ENCODE measurements around the gene SLC45A1. TPM values are rescaled to one million over a fixed set of nuclear protein-coding genes. Genes with fewer than 3 reads are reported as not detected.
A peak's percentile ranks its signal among the peaks of the same experiment; 100 is the strongest.

The SLC45A1 gene
- total and polyA plus RNA-seq, 11 donors: 0.61 to 6.2 (median 1.6) TPM

DNA sequence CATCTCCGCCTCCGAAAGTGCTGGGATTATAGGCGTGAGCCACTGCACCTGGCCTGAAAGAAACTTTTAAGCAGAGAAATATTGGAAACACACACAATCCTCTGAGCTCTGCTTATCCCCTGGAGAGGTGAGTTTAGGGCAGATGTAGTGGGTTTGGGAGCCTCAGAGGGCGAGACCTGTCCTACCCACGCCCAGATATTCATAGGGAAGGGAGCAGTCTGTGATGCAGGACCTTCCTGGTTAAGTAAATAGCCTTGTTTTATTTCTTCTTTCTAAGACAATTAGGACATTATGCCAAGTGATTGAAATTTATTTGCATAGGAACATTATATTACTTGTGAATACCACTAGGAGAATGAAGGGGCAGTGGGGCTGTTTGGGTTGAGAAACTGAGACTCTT lies 18.0 kb upstream of the SLC45A1 start:
- no peak for TF ChIP-seq POLR2A (IDR thresholded peaks at IDR 0.05)
- TF ChIP-seq CTCF (IDR thresholded peaks at IDR 0.05): no peak
- no peak for DNase-seq
- Histone ChIP-seq H3K36me3 (no peaks in the 10 kb centered on the region), H3K4me1 (peaks cover 0 to 7% (median 1%) of the 10 kb centered on the region in 12 donors), H3K27me3 (no peaks in the 10 kb centered on the region), H3K4me3 (no peak overlapping the region), H3K27ac (no peak overlapping the region), H3K9me3 (no peaks in the 10 kb centered on the region)
- WGBS, 4 donors: 88 to 100% (median 98%) methylated on average over 5 of the region's 5 CpGs
- ATAC-seq: no peak
- intact Hi-C loops (cut with DNase I): no loop called here

DNA sequence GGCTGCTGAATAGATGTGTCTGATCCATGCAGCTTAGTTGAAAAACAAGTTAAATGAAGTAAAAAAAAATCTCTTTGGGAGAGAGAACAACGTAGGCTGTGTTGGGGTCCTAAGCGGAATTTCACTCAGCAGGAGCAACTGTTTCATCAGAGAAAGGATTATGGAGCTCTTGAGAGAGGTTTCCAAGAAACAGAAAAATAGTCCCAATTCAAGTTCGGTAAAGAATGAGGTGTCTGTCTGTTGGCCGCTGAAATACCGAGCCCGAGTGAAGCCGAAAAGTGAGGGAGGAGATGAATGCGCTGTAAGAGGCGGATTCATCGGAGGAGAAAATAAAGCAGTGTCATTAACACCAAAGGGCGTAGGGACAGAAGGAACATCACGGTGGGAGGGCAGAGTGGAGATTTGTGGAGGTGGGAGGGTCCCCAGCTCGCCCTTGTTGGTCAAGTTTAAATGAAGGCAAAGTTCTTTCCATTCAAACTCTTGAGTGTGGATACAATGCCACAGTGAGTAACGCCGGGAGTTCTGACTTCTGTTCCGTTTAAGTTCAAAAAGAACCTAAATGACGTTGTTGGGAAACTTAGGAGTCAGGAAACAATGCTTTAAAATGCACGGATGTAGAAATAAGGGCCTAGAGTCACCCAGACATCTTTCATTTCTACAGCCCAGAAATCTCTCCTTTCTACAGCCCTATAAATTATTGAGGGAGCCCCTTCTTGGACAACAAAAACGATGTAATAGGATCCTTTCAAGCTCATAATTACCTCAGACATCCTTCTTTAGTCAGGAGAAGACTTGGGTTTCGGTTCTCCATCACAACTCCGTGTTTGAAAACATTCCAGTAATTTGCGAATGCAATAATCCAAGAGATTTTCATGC lies 15.6 kb upstream of the SLC45A1 start:
- TF ChIP-seq CTCF (IDR thresholded peaks at IDR 0.05) (no peak), POLR2A (IDR thresholded peaks at IDR 0.05) (no peak)

DNA sequence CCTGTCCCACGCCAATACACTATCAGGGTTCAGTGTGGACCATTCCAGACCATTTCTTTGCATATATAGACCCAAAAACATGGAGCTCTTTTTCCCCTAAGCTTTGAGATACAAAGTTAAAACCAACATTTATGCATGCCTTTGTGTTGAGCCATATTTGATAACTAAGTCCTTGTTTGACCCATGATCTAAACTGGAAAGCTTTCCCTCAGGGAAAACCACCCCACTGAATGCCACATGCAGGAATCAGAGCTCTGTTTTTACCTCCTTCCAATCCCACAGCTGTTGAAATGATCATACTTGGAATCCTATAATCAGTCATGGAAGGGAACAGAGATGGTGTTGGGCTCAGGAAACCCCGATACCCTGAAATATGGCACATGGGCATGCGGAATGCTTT lies 14.8 kb upstream of the SLC45A1 start:
- H3K36me3 ChIP-seq: no peaks in the 10 kb centered on the region
- H3K27me3 ChIP-seq: no peaks in the 10 kb centered on the region
- H3K9me3 ChIP-seq: no peaks in the 10 kb centered on the region
- no peak overlapping the region for H3K4me3 ChIP-seq
- TF ChIP-seq CTCF (IDR thresholded peaks at IDR 0.05): no peak
- TF ChIP-seq POLR2A (IDR thresholded peaks at IDR 0.05): no peak
- WGBS, 4 donors: 77 to 91% (median 86%) methylated on average over 3 of the region's 3 CpGs
- H3K4me1 ChIP-seq: peaks cover 0 to 7% (median 1%) of the 10 kb centered on the region in 12 donors
- intact Hi-C loops (cut with DNase I): no loop called here
- DNase-seq (no peak), ATAC-seq (peak in 2 of 4 donors; percentile 62 to 72)
- peak overlapping the region in 3 of 12 donors; percentile 0 to 52 (median 21) for H3K27ac ChIP-seq

More for the DNA sequence above, 15.6 kb upstream of the SLC45A1 start:
- intact Hi-C loops (cut with DNase I): no loop called here
- H3K4me3 ChIP-seq: no peak overlapping the region
- no peaks in the 10 kb centered on the region for H3K36me3 ChIP-seq
- H3K4me1 ChIP-seq: peaks cover 0 to 7% (median 1%) of the 10 kb centered on the region in 12 donors
- H3K27me3 ChIP-seq: no peaks in the 10 kb centered on the region
- H3K9me3 ChIP-seq: no peaks in the 10 kb centered on the region
- DNase-seq: no peak
- no peak for ATAC-seq
- peak overlapping the region in 2 of 12 donors; percentile 0 to 21 for H3K27ac ChIP-seq
- WGBS, 4 donors: 76 to 80% (median 78%) methylated on average over 22 of the region's 22 CpGs

- H3K4me3 ChIP-seq: no peak overlapping the region
- peaks cover 0 to 7% (median 1%) of the 10 kb centered on the region in 12 donors for H3K4me1 ChIP-seq
- TF ChIP-seq CTCF (IDR thresholded peaks at IDR 0.05): no peak
- TF ChIP-seq POLR2A (IDR thresholded peaks at IDR 0.05): no peak
- no peak overlapping the region for H3K27ac ChIP-seq
- no peaks in the 10 kb centered on the region for H3K9me3 ChIP-seq
- no peaks in the 10 kb centered on the region for H3K27me3 ChIP-seq
- intact Hi-C loops (cut with DNase I): no loop called here
- H3K36me3 ChIP-seq: no peaks in the 10 kb centered on the region
- DNase-seq: no peak
- WGBS, 4 donors: 86 to 88% (median 86%) methylated on average over 4 of the region's 4 CpGs
- ATAC-seq: no peak
These were observed 14.0 kb upstream of the SLC45A1 start for GRCh38 chr1:8303876-8304275.

Measured in heart left ventricle (tissue), 16 donors.